Adipose tissue (tissue), 3 donors: ENCODE measurements around the gene PTGES2. TPM values are rescaled to one million over a fixed set of nuclear protein-coding genes. Genes with fewer than 3 reads are reported as not detected.

Experiments
- H3K27ac ChIP-seq: one replicate; pipeline ENCODE4 v1.5.1; 2013; ENCODE audit warnings: low read depth, low read length
- WGBS, 3 donors: extraction: QIAGEN DNeasy Blood & Tissue Kit; methylation state at CpG; one replicate each; pipeline ENCODE4 v1.1.7; 2013; 5-methylcytosine and 5-hydroxymethylcytosine counted together
- polyA plus RNA-seq, 3 donors: library from polyadenylated mRNA; stranded (reverse); fragments of 200-250 nt; gene quantifications; one replicate each; pipeline ENCODE4 v1.2.3, GENCODE V29; 2013
- donor health status: healthy with polysubstance abuse.
- donor health status: Bipolar disorder and iron deficiency.
- donor health status: healthy.

Gene PTGES2
- polyA plus RNA-seq, 3 donors: 36.1 to 63.9 (median 39.9) TPM

- no peak overlapping the region for H3K27ac ChIP-seq
- WGBS, 3 donors: 82 to 88% (median 82%) methylated on average over 7 of the region's 7 CpGs
These were observed 28.4 kb upstream of the PTGES2 start for GRCh38 chr9:128155736-128156500.

- 87 to 93% (median 88%) methylated on average over 13 of the region's 13 CpGs for WGBS, 3 donors
- H3K27ac ChIP-seq: no peak overlapping the region
These were observed 26.6 kb upstream of the PTGES2 start for GRCh38 chr9:128153947-128154695.

- H3K27ac ChIP-seq: no peak overlapping the region
- 83 to 87% (median 87%) methylated on average over 26 of the region's 26 CpGs for WGBS, 3 donors
These were observed 25.8 kb upstream of the PTGES2 start for GRCh38 chr9:128153060-128153946.

GRCh38 chr9:128152133-128153059 is 24.9 kb upstream of the PTGES2 start:
- no peak overlapping the region for H3K27ac ChIP-seq

GRCh38 chr9:128151309-128152132 is 24.0 kb upstream of the PTGES2 start:
- WGBS, 3 donors: 87 to 91% (median 87%) methylated on average over 18 of the region's 18 CpGs
- no peak overlapping the region for H3K27ac ChIP-seq

More at GRCh38 chr9:128152133-128153059, 24.9 kb upstream of the PTGES2 start:
- 91 to 93% (median 92%) methylated on average over 13 of the region's 13 CpGs for WGBS, 3 donors

- 76 to 78% (median 76%) methylated on average over 19 of the region's 19 CpGs for WGBS, 3 donors
- H3K27ac ChIP-seq: no peak overlapping the region
These were observed 23.2 kb upstream of the PTGES2 start for GRCh38 chr9:128150594-128151308.

- 54 to 83% (median 67%) methylated on average over 11 of the region's 11 CpGs for WGBS, 3 donors
- H3K27ac ChIP-seq: no peak overlapping the region
These were observed 22.5 kb upstream of the PTGES2 start for GRCh38 chr9:128149951-128150593.

GRCh38 chr9:128149001-128149701 is 21.6 kb upstream of the PTGES2 start, which contains the start of gene LCN2:
Gene LCN2, plus strand, starts transcription at chr9:128149453. Its CDS starts 73 bp downstream, at chr9:128149526.
- WGBS, 3 donors: 28 to 52% (median 43%) methylated on average over 9 of the region's 9 CpGs
- no peak within 1 kb of the TSS for H3K27ac ChIP-seq

- H3K27ac ChIP-seq: no peak overlapping the region
- 88 to 89% (median 88%) methylated on average over 5 of the region's 5 CpGs for WGBS, 3 donors
These were observed 21.0 kb upstream of the PTGES2 start for GRCh38 chr9:128148509-128149000.

GRCh38 chr9:128146591-128147120 is 19.1 kb upstream of the PTGES2 start:
- H3K27ac ChIP-seq: no peak overlapping the region
- WGBS, 3 donors: 91 to 93% (median 92%) methylated on average over 8 of the region's 8 CpGs

- no peak overlapping the region for H3K27ac ChIP-seq
- 77 to 85% (median 84%) methylated on average over 13 of the region's 13 CpGs for WGBS, 3 donors
These were observed 18.4 kb upstream of the PTGES2 start for GRCh38 chr9:128145951-128146351.

GRCh38 chr9:128145536-128145935 is 18.0 kb upstream of the PTGES2 start:
- no peak overlapping the region for H3K27ac ChIP-seq
- WGBS, 3 donors: 71 to 84% (median 77%) methylated on average over 8 of the region's 8 CpGs

- no peak overlapping the region for H3K27ac ChIP-seq
- 88 to 92% (median 91%) methylated on average over 22 of the region's 22 CpGs for WGBS, 3 donors
These were observed 17.0 kb upstream of the PTGES2 start for GRCh38 chr9:128144239-128145181.
